ENCODE results near the gene POLR3GL.

GRCh38 chr1:145962157-145963102, 2.1 kb upstream of the POLR3GL start:
- TF ChIP-seq, protein P1, sequence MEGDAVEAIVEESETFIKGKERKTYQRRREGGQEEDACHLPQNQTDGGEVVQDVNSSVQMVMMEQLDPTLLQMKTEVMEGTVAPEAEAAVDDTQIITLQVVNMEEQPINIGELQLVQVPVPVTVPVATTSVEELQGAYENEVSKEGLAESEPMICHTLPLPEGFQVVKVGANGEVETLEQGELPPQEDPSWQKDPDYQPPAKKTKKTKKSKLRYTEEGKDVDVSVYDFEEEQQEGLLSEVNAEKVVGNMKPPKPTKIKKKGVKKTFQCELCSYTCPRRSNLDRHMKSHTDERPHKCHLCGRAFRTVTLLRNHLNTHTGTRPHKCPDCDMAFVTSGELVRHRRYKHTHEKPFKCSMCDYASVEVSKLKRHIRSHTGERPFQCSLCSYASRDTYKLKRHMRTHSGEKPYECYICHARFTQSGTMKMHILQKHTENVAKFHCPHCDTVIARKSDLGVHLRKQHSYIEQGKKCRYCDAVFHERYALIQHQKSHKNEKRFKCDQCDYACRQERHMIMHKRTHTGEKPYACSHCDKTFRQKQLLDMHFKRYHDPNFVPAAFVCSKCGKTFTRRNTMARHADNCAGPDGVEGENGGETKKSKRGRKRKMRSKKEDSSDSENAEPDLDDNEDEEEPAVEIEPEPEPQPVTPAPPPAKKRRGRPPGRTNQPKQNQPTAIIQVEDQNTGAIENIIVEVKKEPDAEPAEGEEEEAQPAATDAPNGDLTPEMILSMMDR (IDR thresholded peaks at IDR 0.05) = no peak
- TF ChIP-seq POLR2A (IDR thresholded peaks at IDR 0.05) = peak; percentile 15 to 21
